Esophagus muscularis mucosa (tissue), 4 donors: ENCODE results near the gene CC2D2B. TPM values are rescaled to one million over a fixed set of nuclear protein-coding genes. Genes with fewer than 3 reads are reported as not detected.

Experiments
- DNase-seq: peaks from one replicate; pipeline ENCODE4 v3.0.0-alpha.2; 2017; ENCODE audit errors: extremely low spot score
- H3K27ac ChIP-seq, 4 donors: fragments of 200-600 bp; sonication (generic); replicated peaks in 1 of 4; 1 replicate in 3 of 4; 2 replicates in 1 of 4; pipeline ENCODE4 v1.5.1; 2016 to 2019; ENCODE audit warnings: mild to moderate bottlenecking in 1 of 4
- H3K27me3 ChIP-seq, 4 donors: fragments of 200-600 bp; sonication (generic); one replicate each; pipeline versions ENCODE4 v1.5.1 to v1.6.0; 2016 to 2019
- H3K36me3 ChIP-seq, 4 donors: fragments of 200-600 bp; sonication (generic); one replicate each; pipeline ENCODE4 v1.5.1; 2016 to 2019
- H3K4me1 ChIP-seq, 4 donors: fragments of 200-600 bp; sonication (generic); one replicate each; pipeline ENCODE4 v1.5.1; 2016 to 2019
- H3K4me3 ChIP-seq, 4 donors: fragments of 200-600 bp; sonication (generic); 1 replicate in 2 of 4; 2 replicates in 2 of 4; pipeline ENCODE4 v1.5.1; 2016 to 2019; ENCODE audit warnings: mild to moderate bottlenecking in 4 of 4, moderate library complexity in 1 of 4
- H3K9me3 ChIP-seq, 4 donors: fragments of 200-600 bp; sonication (generic); 1 replicate in 3 of 4; 2 replicates in 1 of 4; pipeline ENCODE4 v1.5.1; 2016 to 2019
- CTCF ChIP-seq, 3 experiments: fragments of 200-600 bp in 2 of 3; fragments of 450-650 bp in 1 of 3; sonication (generic) in 2 of 3; IDR thresholded peaks; one replicate each; pipeline ENCODE4 v1.5.1; 2017 to 2019; ENCODE audit warnings: antibody characterized with exemption in 3 of 3, mild to moderate bottlenecking in 2 of 3, moderate library complexity in 1 of 3
- EP300 ChIP-seq: sonication (generic); formaldehyde crosslinking; IDR thresholded peaks from one replicate; pipeline ENCODE4 v1.6.1; 2017; ENCODE audit warnings: antibody characterized with exemption
- POLR2A ChIP-seq: fragments of 450-650 bp; IDR thresholded peaks from one replicate; pipeline ENCODE4 v1.6.1; 2017; ENCODE audit warnings: antibody characterized with exemption, moderate library complexity, mild to moderate bottlenecking, low read depth
- POLR2AphosphoS5 ChIP-seq, 2 donors: sonication (generic); formaldehyde crosslinking; IDR thresholded peaks; one replicate each; pipeline ENCODE4 v1.6.1; 2017; ENCODE audit warnings: antibody characterized with exemption in 2 of 2
- WGBS: methylation state at CpG from one replicate; pipeline ENCODE4 v1.1.5; 2018; 5-methylcytosine and 5-hydroxymethylcytosine counted together
- intact Hi-C: fragments of 100-400 bp; cut with DNase I; formaldehyde crosslinking; loops from one replicate; pipeline ENCODE4 v1.15.1; 2023
- total RNA-seq, 4 donors: library from RNA; depleted of rRNA; stranded (reverse); fragments of >200 nt; gene quantifications; one replicate each; pipeline versions ENCODE4 v1.1.0 to v1.2.1, GENCODE V29; 2016

CC2D2B gene
- total RNA-seq, 4 donors from 2014 or later: 1.2 to 2.9 (median 1.8) TPM

DNA sequence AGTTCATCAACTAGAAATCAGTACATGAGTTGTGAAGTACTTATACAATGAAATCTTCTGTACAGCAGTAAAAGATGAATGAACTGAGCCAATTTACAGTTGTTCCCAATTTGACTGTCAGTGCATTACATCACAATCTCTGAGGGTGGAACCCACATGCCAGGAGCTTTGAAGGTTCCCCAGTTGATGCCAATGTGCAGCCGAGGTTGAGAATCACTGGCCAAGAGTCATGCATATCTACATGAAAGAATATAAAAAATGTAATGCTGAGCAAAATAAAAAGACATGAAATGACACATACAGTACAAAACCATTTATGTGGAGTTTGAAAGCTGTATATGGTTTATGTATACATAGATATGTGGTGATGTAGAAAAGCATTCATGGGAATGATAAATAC, 113.6 kb downstream of the CC2D2B start:
- Histone ChIP-seq H3K4me3 (no peak overlapping the region), H3K9me3 (no peaks in the 10 kb centered on the region), H3K4me1 (peaks cover 0 to 7% (median 3%) of the 10 kb centered on the region in 4 donors), H3K36me3 (no peaks in the 10 kb centered on the region), H3K27ac (no peak overlapping the region), H3K27me3 (no peaks in the 10 kb centered on the region)
- no peak for TF ChIP-seq CTCF (IDR thresholded peaks at IDR 0.05)
- TF ChIP-seq POLR2AphosphoS5 (IDR thresholded peaks at IDR 0.05): no peak
- no peak for DNase-seq
- 79% methylated on average over 1 of the region's 1 CpG for WGBS
- intact Hi-C loops: no loop called here

DNA sequence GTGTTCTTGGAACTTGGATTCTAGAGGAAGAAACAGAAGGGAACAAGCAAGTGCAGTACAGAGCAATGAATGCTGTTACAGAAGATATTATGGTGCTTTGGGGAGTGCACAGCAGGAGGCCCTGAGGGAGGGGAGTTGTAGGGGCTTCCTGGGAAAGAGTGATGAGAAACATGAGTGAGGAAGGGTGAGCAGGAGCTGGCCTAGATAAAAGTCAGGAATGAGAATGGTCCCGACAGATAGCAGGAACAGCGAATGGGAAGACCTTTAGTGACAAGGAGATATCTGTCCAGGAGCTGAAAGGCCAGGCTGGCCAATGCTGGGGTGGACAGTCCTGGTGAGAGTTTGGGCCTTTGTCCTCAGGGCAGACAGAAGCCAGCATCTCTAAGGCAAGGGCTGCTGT, 115.0 kb downstream of the CC2D2B start:
- TF ChIP-seq POLR2AphosphoS5 (IDR thresholded peaks at IDR 0.05): no peak
- no peak for TF ChIP-seq CTCF (IDR thresholded peaks at IDR 0.05)
- no peak for TF ChIP-seq POLR2A
- Histone ChIP-seq H3K27ac (no peak overlapping the region), H3K4me3 (no peak overlapping the region), H3K9me3 (no peaks in the 10 kb centered on the region), H3K27me3 (no peaks in the 10 kb centered on the region), H3K4me1 (no peaks in the 10 kb centered on the region), H3K36me3 (no peaks in the 10 kb centered on the region)
- DNase-seq: no peak
- intact Hi-C loops: no loop called here
- 91% methylated on average over 2 of the region's 2 CpGs for WGBS

GRCh38 chr10:96023168-96023567, 115.4 kb downstream of the CC2D2B start:
- Histone ChIP-seq H3K27ac (no peak overlapping the region), H3K27me3 (no peaks in the 10 kb centered on the region), H3K4me3 (no peak overlapping the region), H3K9me3 (no peaks in the 10 kb centered on the region), H3K4me1 (no peaks in the 10 kb centered on the region), H3K36me3 (no peaks in the 10 kb centered on the region)
- intact Hi-C loops: no loop called here
- no peak for DNase-seq
- TF ChIP-seq CTCF (IDR thresholded peaks at IDR 0.05): no peak
- no peak for TF ChIP-seq POLR2AphosphoS5 (IDR thresholded peaks at IDR 0.05)
- no peak for TF ChIP-seq POLR2A
- no peak for TF ChIP-seq EP300

DNA sequence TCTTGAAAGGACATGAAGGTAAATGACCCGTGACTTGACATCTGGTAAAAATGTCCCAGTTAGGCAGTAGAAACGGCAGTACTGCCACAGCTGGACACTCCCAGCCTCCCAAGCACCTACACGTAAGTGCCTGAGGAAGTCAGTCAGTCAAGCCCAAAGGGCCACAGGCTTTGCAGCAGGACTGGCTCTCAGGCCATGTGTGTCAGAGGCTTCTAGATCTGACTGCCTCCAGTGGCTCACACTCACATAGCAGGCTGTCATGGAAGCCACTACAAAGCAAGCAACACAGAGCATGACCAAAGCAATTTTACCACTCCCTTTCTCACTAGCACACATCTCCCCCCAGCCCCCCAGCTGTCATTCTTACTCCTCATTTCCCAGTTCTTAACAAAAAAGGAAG, 117.8 kb downstream of the CC2D2B start:
- Histone ChIP-seq H3K4me3 (no peak overlapping the region), H3K36me3 (no peaks in the 10 kb centered on the region), H3K9me3 (no peaks in the 10 kb centered on the region), H3K4me1 (no peaks in the 10 kb centered on the region), H3K27me3 (no peaks in the 10 kb centered on the region), H3K27ac (no peak overlapping the region)
- DNase-seq: no peak
- TF ChIP-seq CTCF (IDR thresholded peaks at IDR 0.05): no peak
- no peak for TF ChIP-seq POLR2A
- intact Hi-C loops: no loop called here
- WGBS: 91% methylated on average over 3 of the region's 3 CpGs

DNA sequence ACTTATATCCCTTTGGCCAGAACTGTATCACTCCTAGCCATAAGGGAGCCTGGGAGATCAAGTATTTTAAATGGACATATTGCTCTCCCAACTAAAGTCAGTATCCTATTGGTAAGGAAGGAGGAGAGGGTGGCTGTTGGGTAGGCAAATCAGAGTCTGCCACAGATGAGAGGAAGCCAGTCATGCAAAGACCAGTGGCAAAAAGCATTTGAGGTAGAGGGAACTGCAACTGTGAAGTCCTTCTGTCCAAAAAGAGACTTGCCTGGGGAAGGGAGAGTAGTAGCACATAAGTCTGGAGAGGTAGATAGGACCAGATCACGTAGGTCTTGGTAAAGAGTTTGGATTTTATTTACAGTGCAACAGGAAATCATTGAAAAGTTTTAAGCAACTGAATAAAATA, 126.8 kb downstream of the CC2D2B start:
- 97% methylated on average over 1 of the region's 1 CpG for WGBS
- Histone ChIP-seq H3K27ac (no peak overlapping the region), H3K4me1 (no peaks in the 10 kb centered on the region), H3K36me3 (no peaks in the 10 kb centered on the region), H3K27me3 (no peaks in the 10 kb centered on the region), H3K9me3 (no peaks in the 10 kb centered on the region), H3K4me3 (no peak overlapping the region)
- DNase-seq: no peak
- intact Hi-C loops: no loop called here
- TF ChIP-seq POLR2A (no peak), EP300 (no peak), CTCF (IDR thresholded peaks at IDR 0.05) (no peak), POLR2AphosphoS5 (IDR thresholded peaks at IDR 0.05) (no peak)
